NCI-H128 (cell line): ENCODE results near the gene NOTCH2.
A peak's percentile ranks its signal among the peaks of the same experiment; 100 is the strongest.

Source experiments
- DNase-seq: peaks from one replicate; lab custom pipeline; 2025; ENCODE audit not compliant: unreplicated experiment; lab: John Stamatoyannopoulos, UW

Gene NOTCH2

GRCh38 chr1:119948342-119949214 lies 120.9 kb downstream of the NOTCH2 start:
- peak; percentile 28 for DNase-seq

DNA sequence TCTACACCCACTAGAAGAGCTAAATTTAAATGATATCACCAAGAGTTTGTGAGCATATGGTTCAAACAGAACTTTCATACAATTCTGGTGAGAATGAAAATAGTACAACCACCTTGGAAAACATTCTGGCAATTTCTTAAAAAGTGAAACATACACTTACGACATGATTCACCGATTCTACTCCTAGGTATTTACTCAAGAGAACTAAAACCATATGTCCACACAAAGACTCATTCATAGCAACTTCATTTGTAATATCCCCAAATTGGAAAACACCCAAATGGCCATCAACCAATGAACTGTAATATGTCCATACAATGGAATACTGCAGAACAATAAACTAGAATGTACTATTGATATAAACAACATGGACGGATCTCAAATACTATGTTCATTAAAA lies 122.0 kb downstream of the NOTCH2 start:
- no peak for DNase-seq

- no peak for DNase-seq
These were observed 122.7 kb downstream of the NOTCH2 start for GRCh38 chr1:119946724-119947123.

DNA sequence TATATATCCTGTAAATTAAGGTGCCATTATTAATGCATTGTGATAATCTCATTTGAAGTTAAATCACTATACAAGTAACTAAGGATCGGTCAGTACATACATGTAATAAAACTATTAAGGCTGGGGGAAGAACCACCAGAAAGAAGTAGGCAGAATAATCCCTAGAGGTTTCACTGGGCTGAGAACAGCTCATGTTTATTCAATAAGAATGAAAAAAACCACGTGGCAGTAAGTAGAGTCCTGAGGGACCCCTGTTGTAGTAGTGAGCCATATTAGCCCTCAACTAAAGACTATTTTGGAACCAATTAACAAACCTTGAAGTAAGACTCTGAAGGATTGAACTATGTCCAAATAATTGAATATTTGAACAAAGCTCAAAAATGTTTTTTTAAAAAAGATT lies 126.2 kb downstream of the NOTCH2 start:
- no peak for DNase-seq

DNA sequence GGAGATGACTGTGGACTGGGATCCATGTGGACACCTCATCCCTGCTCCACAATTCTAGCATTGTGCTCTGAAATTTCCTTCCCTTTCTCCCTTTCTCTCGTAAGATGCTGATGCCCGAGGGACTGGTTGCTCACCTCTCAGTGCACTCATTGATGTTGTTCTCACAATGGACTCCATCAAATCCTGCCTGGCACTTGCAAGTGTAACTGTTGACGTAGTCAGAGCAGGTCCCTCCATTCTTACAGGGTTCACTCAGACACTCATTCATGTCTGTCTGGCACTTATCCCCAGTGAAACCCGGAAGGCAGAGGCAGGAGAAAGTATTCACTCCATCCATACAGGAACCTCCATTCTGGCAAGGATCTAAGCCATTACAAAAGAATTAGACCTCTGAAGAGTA lies 128.1 kb downstream of the NOTCH2 start:
- no peak for DNase-seq

DNA sequence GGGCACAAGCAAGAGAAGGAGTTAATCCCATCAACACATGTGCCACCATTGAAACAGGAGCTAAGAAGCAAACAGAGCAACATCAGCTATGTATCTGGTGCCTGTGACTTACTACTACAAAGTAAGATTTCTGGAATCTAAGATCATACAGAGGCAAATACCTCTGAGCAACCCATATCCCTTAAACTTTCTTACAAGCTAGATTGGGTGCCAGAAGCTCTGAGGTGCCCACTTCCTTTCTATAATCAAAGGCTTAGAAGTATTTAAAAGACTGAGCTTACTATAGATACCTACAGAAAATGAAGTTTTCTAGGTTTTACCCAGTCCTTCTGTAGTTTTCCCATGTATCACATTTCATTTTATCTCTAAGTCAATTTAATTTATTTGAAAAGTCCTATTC lies 128.8 kb downstream of the NOTCH2 start:
- DNase-seq, result no peak

DNA sequence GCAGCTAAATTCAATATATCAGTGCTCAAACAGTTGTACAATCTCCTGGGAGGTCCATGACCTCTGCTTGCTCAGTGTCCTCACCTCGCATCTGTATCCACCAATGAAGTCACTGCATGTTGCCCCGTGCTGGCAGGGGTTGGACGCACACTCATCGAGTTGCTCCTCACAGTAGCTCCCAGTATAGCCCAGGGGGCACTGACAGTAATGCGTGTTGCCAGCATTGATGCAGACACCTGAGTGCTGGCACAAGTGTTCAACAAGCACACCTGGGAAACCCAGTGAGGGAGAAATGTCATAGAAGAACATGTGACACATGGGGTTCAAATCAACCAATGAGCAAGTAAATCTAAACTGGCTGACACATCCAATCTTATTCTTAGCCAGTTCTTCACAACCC lies 132.3 kb downstream of the NOTCH2 start:
- no peak for DNase-seq

DNA sequence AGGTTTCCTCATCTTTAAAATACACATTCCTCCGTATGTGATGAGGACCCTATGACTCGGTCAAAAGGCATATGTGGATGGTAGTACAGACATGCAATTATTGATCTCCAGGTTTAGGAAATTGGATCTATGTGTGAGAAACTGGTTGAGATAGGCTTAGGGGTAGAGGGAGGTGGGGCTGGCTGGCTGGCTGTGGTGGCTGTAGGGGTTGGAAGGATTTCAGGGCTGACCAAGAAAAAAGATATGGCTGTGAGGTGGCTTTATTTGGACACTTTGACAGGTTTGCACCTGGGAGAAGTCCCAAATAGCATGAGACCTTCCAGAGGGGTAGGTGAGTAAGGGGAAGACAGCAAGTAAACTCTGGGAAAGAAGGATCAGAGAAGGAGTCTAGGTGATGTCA lies 133.5 kb downstream of the NOTCH2 start:
- DNase-seq, result no peak

GRCh38 chr1:119935373-119935772 lies 134.1 kb downstream of the NOTCH2 start:
- DNase-seq, result no peak

GRCh38 chr1:119933397-119933796 lies 136.1 kb downstream of the NOTCH2 start:
- no peak for DNase-seq

DNA sequence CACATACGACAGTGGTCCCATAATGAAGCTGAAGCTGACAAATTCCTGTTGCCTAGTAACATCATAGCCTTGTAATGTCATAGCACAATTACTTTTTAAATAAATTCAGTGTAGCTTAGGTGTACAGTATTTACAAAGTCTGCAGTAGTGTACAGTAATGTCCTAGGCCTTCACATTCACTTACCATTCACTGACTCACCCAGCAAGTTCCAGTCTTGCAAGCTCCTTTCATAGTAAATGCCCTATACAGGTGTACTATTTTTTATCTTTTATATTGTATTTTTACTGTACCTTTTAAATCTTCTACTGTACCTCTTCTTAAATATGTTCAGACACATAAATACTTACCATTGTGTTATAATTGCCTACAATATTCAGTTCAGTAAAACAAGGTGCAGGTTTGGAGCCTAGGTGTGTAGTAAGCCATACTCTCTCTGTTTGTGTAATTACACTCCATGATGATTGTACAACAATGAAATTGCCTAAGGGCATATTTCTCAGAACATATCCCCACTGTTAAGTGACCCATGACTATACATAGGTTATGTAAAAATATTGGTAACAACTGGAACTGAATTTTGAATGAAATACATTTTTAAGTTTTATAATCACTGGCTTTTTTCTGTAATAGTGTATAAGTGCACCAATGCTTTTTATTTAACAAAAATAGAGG lies 139.7 kb downstream of the NOTCH2 start:
- DNase-seq, result no peak

- DNase-seq, result no peak
These were observed 142.9 kb downstream of the NOTCH2 start for GRCh38 chr1:119926553-119926952.

DNA sequence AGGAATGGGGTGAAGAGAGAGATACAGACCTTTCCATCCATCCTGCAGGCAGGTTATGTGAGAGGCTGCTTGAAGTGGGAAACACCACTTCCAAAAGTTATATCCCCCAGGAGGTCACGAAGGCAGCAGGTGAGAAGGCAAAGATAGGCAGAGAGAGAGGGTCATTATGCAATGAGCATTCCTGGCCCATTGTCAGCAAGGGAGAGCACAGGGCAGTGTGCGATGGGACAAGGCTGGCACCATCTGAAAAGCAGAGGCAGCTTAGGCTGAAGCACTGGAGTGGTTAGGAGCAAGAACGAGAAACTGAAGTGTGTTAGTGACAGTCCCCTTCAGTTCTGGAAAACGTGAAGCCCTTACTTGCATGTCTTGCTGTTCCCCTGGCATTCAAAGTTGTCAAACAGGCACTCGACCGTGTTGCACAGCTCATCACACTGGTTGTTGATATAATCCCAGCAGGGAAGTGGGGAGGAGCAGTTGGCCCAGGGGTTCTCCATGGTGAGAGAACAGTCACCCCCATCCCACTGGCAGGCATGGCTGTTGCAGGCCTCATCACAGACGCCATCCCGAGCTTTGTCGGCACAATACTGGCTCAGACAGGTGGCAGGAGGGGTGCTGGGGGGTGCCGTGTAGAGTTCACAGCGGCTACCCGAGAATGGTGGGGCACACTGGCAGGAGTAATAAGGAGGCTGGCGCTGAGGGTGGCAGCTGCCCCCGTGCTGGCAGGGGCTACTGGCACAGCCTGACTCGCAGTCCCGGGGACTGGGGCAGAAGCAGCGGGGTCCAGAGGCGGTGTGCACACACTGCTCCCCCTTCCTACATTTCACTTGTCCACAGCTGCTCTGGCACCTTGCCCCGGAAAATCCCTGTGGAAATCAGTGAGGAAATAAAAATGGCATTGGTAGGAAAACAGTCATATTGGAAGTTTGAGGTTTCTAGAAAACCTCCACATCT lies 144.2 kb downstream of the NOTCH2 start:
- DNase-seq, result no peak

DNA sequence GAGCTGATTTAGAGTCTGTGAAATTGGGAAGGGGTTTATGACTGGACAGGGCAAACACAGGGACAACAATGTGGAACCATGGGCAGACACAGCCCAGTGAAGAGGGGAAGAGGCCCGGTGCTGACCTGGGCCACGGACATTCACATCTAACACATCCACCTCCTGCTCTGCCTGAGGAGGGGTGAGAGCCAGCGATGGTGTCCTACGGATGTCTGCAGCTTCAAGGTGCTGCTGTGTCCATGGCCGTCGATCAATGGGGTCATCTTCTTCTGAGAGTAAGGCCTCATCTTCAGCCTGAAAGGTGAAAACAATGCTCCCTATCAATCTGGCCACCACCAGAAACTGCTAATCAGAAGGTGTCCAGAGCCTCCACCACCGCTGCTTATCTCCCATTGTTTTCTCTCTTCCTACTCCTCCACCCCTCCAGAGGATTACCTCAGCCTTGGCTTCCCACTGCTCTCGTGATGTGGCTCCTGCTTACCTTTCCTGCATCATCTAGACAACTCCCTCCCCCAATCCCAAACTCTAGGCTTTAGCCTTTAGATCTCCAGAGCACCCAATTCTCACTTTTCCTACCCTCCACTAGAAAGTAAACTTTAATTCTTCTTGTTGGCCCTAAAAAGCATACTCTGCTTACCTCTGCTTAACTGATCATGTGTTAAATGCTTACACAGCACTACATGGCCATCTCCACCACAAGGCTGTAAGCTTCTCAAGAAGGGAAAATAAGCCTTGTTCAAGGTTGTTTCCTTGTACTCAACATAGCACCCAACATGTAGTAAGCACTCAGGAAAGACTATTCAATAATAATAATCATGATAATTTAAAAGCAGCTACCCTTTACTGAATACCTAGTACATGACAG lies 149.1 kb downstream of the NOTCH2 start:
- DNase-seq, result no peak

DNA sequence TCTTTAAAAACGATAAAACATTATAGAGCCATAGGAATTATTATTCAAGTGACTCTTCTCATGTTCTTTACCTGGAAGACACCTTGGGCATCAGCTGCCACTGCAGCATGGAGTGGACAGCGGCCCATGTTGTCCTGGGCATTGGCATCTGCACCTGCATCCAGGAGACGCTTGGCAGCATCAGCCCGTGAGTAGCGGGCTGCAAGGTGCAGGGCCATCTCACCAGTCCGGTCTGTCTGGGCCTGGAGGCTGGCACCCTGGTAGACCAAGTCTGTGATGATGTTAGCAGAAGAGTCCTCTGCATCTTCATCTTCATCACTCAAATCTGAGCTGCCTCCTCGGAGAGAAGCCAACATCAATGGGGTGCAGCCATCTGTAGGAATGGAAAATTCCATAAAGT lies 150.2 kb downstream of the NOTCH2 start:
- no peak for DNase-seq

- DNase-seq, result no peak
These were observed 151.2 kb downstream of the NOTCH2 start for GRCh38 chr1:119918301-119918700.

DNA sequence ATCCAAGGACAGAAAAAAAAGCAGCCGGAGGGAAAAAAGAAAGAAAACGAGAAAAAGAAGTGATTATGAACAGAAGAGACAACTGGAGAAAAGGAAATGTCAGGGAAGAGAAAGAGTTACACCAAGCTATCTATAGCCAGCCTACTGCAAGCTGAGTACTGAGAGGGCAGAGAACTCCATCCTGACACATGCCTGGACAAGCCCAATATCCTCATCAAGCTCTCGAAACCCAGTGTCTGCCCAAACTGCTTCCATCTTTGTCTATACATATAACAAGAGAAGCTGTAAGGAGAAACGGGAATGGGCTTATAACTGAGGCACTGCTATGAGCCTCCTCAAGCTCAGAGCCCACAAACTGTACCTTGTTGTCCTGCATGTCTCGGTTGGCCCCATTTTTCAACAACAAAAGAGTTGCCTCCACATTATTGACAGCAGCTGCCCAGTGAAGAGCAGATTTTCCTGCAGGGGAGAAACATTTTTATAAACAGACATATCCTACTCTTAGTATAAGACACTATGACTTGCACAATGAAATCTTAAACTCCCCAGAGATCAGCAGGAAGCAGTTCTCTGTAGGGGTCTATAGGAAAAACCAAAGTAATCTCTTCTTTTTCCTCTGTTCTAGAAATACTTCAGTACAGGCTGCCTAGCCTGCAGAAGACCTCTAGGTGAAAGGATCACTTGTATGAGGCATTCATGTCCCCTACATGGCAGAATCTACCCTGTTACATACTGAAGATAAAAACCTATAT lies 152.0 kb downstream of the NOTCH2 start:
- no peak for DNase-seq

- DNase-seq, result no peak
These were observed 153.9 kb downstream of the NOTCH2 start for GRCh38 chr1:119915517-119915916.

GRCh38 chr1:119914071-119914470 lies 155.4 kb downstream of the NOTCH2 start:
- no peak for DNase-seq

DNA sequence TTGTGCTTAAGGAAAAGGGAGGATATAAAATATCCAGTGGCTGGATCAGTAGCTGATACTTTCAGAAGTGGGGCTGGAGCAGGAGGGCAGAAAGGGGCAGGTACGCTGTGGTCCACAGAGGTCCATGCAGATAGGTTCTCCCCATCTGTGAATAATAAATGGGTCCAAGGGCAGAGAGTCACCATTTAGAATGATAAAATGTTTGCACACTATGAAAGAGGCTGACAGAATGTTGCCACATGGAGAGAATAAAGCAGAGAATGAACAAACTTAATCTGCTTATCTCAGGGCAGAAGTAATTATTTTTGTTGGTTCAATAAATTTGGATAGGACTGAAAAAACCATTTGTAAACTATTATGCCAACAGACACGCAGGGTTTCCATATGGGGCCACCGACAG lies 156.5 kb downstream of the NOTCH2 start:
- DNase-seq, result no peak
